ENCODE results near the gene SETD2.

SETD2 gene

GRCh38 chr3:47001731-47002170 is 162.2 kb downstream of the SETD2 start:
- Histone ChIP-seq H3K36me3 (ENCODE audit: control insufficient read depth, low read length) (peaks cover 55% of the 10 kb centered on the region), H3K9me2 (replicated peaks; ENCODE audit: control insufficient read depth, low read length) (no peaks in the 10 kb centered on the region), H3F3A (ENCODE audit: control insufficient read depth, insufficient read depth) (no peaks in the 10 kb centered on the region; the same call in 1 of the 2 replicates), H3K27ac (ENCODE audit: low read depth, low read length) (no peak overlapping the region), H3K27me3 (ENCODE audit: control insufficient read depth, low read length) (no peaks in the 10 kb centered on the region), H3K79me2 (ENCODE audit: control insufficient read depth, low read length) (no peaks in the 10 kb centered on the region), H3K9me3 (ENCODE audit: control insufficient read depth, insufficient read depth, low read length) (no peaks in the 10 kb centered on the region), H4K20me1 (ENCODE audit: control insufficient read depth, insufficient read depth, low read depth, low read length) (no peaks in the 10 kb centered on the region), H3K4me2 (ENCODE audit: low read length) (no peak overlapping the region), H3K4me3 (ENCODE audit: low read length) (no peak overlapping the region), H3K4me1 (ENCODE audit: control insufficient read depth, low read length) (no peaks in the 10 kb centered on the region)
- no peak for TF ChIP-seq EZH2phosphoT487 (IDR thresholded peaks at IDR 0.05; ENCODE audit: borderline replicate concordance, low read length)
- no peak for TF ChIP-seq CTCF (IDR thresholded peaks at IDR 0.05; ENCODE audit: low read depth, low read length, poor library complexity, severe bottlenecking)

GRCh38 chr3:47000922-47001730 is 162.8 kb downstream of the SETD2 start:
- H3K9me3 ChIP-seq (ENCODE audit: control insufficient read depth, insufficient read depth, low read length), result no peaks in the 10 kb centered on the region
- H3K9me2 ChIP-seq (replicated peaks; ENCODE audit: control insufficient read depth, low read length), result no peaks in the 10 kb centered on the region
- no peak overlapping the region for H3K4me3 ChIP-seq (ENCODE audit: low read length)
- H3K4me2 ChIP-seq (ENCODE audit: low read length), result no peak overlapping the region
- H3K36me3 ChIP-seq (ENCODE audit: control insufficient read depth, low read length), result peaks cover 50% of the 10 kb centered on the region
- no peaks in the 10 kb centered on the region for H3K27me3 ChIP-seq (ENCODE audit: control insufficient read depth, low read length)
- no peaks in the 10 kb centered on the region for H3K79me2 ChIP-seq (ENCODE audit: control insufficient read depth, low read length)
- no peaks in the 10 kb centered on the region for H4K20me1 ChIP-seq (ENCODE audit: control insufficient read depth, insufficient read depth, low read depth, low read length)
- H3F3A ChIP-seq (ENCODE audit: control insufficient read depth, insufficient read depth), result no peaks in the 10 kb centered on the region
- TF ChIP-seq EZH2phosphoT487 (IDR thresholded peaks at IDR 0.05; ENCODE audit: borderline replicate concordance, low read length) (no peak), CTCF (IDR thresholded peaks at IDR 0.05; ENCODE audit: low read depth, low read length, poor library complexity, severe bottlenecking) (no peak)
- no peaks in the 10 kb centered on the region for H3K4me1 ChIP-seq (ENCODE audit: control insufficient read depth, low read length)
- no peak overlapping the region for H3K27ac ChIP-seq (ENCODE audit: low read depth, low read length)

GRCh38 chr3:47000198-47000815 is 163.6 kb downstream of the SETD2 start:
- Histone ChIP-seq H3K4me1 (ENCODE audit: control insufficient read depth, low read length) (no peaks in the 10 kb centered on the region), H3K9me3 (ENCODE audit: control insufficient read depth, insufficient read depth, low read length) (no peaks in the 10 kb centered on the region), H4K20me1 (ENCODE audit: control insufficient read depth, insufficient read depth, low read depth, low read length) (no peaks in the 10 kb centered on the region), H3K9me2 (replicated peaks; ENCODE audit: control insufficient read depth, low read length) (no peaks in the 10 kb centered on the region), H3K36me3 (ENCODE audit: control insufficient read depth, low read length) (peaks cover 41% of the 10 kb centered on the region), H3K4me2 (ENCODE audit: low read length) (no peak overlapping the region), H3F3A (ENCODE audit: control insufficient read depth, insufficient read depth) (no peaks in the 10 kb centered on the region), H3K27me3 (ENCODE audit: control insufficient read depth, low read length) (no peaks in the 10 kb centered on the region), H3K4me3 (ENCODE audit: low read length) (no peak overlapping the region), H3K27ac (ENCODE audit: low read depth, low read length) (no peak overlapping the region), H3K79me2 (ENCODE audit: control insufficient read depth, low read length) (no peaks in the 10 kb centered on the region)
- TF ChIP-seq EZH2phosphoT487 (IDR thresholded peaks at IDR 0.05; ENCODE audit: borderline replicate concordance, low read length) (no peak), CTCF (IDR thresholded peaks at IDR 0.05; ENCODE audit: low read depth, low read length, poor library complexity, severe bottlenecking) (no peak)

All from DOHH2 (cell line).